Activated T-helper 1 cell treated with anti-CD3 and anti-CD28 coated beads, Interleukin-2, amount 50 U/mL, for 16 hours (primary cell): ENCODE results near the gene MACROH2A1.

Source experiments
- DNase-seq, 2 donors: peaks; one replicate each; pipeline ENCODE4 v3.0.0-alpha.2; 2020; ENCODE audit warnings: low read depth in 1 of 2, low spot score in 1 of 2

The MACROH2A1 gene

GRCh38 chr5:135357685-135358084, 41.3 kb downstream of the MACROH2A1 start:
- DNase-seq: no peak

- no peak for DNase-seq
These were observed 42.3 kb downstream of the MACROH2A1 start for GRCh38 chr5:135356522-135357318.

GRCh38 chr5:135355169-135355568, 43.9 kb downstream of the MACROH2A1 start:
- no peak for DNase-seq

GRCh38 chr5:135353952-135354721, 44.9 kb downstream of the MACROH2A1 start:
- DNase-seq: no peak

GRCh38 chr5:135350536-135350935, 48.5 kb downstream of the MACROH2A1 start:
- no peak for DNase-seq

- DNase-seq: no peak
These were observed 49.1 kb downstream of the MACROH2A1 start for GRCh38 chr5:135349886-135350285.

GRCh38 chr5:135349451-135349850, 49.6 kb downstream of the MACROH2A1 start:
- DNase-seq: no peak

GRCh38 chr5:135348918-135349317, 50.1 kb downstream of the MACROH2A1 start:
- no peak for DNase-seq

- no peak for DNase-seq
These were observed 51.6 kb downstream of the MACROH2A1 start for GRCh38 chr5:135347392-135347791.

- DNase-seq: no peak
These were observed 52.9 kb downstream of the MACROH2A1 start for GRCh38 chr5:135345956-135346731.

GRCh38 chr5:135344349-135344748, 54.7 kb downstream of the MACROH2A1 start:
- no peak for DNase-seq

- DNase-seq: no peak
These were observed 55.6 kb downstream of the MACROH2A1 start for GRCh38 chr5:135343413-135343812.

GRCh38 chr5:135342551-135342875, 56.5 kb downstream of the MACROH2A1 start:
- DNase-seq: no peak

- DNase-seq: no peak
These were observed 57.1 kb downstream of the MACROH2A1 start for GRCh38 chr5:135341696-135342550.

- no peak for DNase-seq
These were observed 57.9 kb downstream of the MACROH2A1 start for GRCh38 chr5:135341016-135341666.

- DNase-seq: no peak
These were observed 58.5 kb downstream of the MACROH2A1 start for GRCh38 chr5:135340568-135340967.

- no peak for DNase-seq
These were observed 59.4 kb downstream of the MACROH2A1 start for GRCh38 chr5:135339623-135340022.

- DNase-seq: no peak
These were observed 59.8 kb downstream of the MACROH2A1 start for GRCh38 chr5:135339189-135339588.

GRCh38 chr5:135337064-135337463, 62.0 kb downstream of the MACROH2A1 start:
- no peak for DNase-seq
